SK-N-SH treated with all-trans-retinoic acid at 6 μM for 48 hours (cell line): ENCODE measurements around the gene CACNA1I.

Experiments
- ATAC-seq: fragments of 200-7000 bp; cut with Tn5 transposase; 3 replicates; pipeline ENCODE4 v1.9.1; 2020; ENCODE audit warnings: mild to moderate bottlenecking, moderate library complexity
- ARNTL ChIP-seq: fragments of 450-650 bp; formaldehyde crosslinking; IDR thresholded peaks from 2 replicates; pipeline ENCODE4 v1.5.0; 2020; ENCODE audit warnings: low read depth, mild to moderate bottlenecking, moderate library complexity, borderline replicate concordance
- CSDC2 ChIP-seq: fragments of 250-450 bp; sonication (Bioruptor Pico); IDR thresholded peaks from 2 replicates; pipeline ENCODE4 v1.5.0; 2020; ENCODE audit warnings: mild to moderate bottlenecking, moderate library complexity
- CSRNP3 ChIP-seq: fragments of 250-450 bp; sonication (Bioruptor Pico); IDR thresholded peaks from 2 replicates; pipeline ENCODE4 v1.5.1; 2021; ENCODE audit warnings: mild to moderate bottlenecking, moderate library complexity
- ESRRG ChIP-seq: fragments of 250-450 bp; sonication (Bioruptor Pico); IDR thresholded peaks from 2 replicates; pipeline ENCODE4 v1.6.1; 2021; ENCODE audit warnings: mild to moderate bottlenecking
- GLIS3 ChIP-seq: fragments of 250-450 bp; sonication (Bioruptor Pico); IDR thresholded peaks from 2 replicates; pipeline ENCODE4 v1.5.0; 2020; ENCODE audit warnings: mild to moderate bottlenecking, moderate library complexity
- ISL1 ChIP-seq: fragments of 250-450 bp; sonication (Bioruptor Pico); IDR thresholded peaks from 2 replicates; pipeline ENCODE4 v2.1.2; 2022; ENCODE audit warnings: mild to moderate bottlenecking, moderate library complexity
- OSR1 ChIP-seq: fragments of 250-450 bp; sonication (Bioruptor Pico); IDR thresholded peaks from 2 replicates; pipeline ENCODE4 v1.8.0; 2022; ENCODE audit warnings: moderate library complexity, mild to moderate bottlenecking, inconsistent platforms
- PATZ1 ChIP-seq: fragments of 250-450 bp; sonication (Bioruptor Pico); IDR thresholded peaks from 2 replicates; pipeline ENCODE4 v1.8.0; 2020; ENCODE audit warnings: mild to moderate bottlenecking, moderate library complexity, borderline replicate concordance
- PPARA ChIP-seq: fragments of 250-450 bp; sonication (Bioruptor Pico); IDR thresholded peaks from 2 replicates; pipeline ENCODE4 v1.5.0; 2020; ENCODE audit warnings: mild to moderate bottlenecking, borderline replicate concordance
- RARB ChIP-seq: fragments of 250-450 bp; sonication (Bioruptor Pico); IDR thresholded peaks from 2 replicates; pipeline ENCODE4 v1.8.0; 2021; ENCODE audit warnings: mild to moderate bottlenecking, moderate library complexity
- SNAI2 ChIP-seq: fragments of 250-450 bp; sonication (Bioruptor Pico); IDR thresholded peaks from 2 replicates; pipeline ENCODE4 v1.5.0; 2020; ENCODE audit warnings: mild to moderate bottlenecking, moderate library complexity
- TCF4 ChIP-seq: fragments of 250-450 bp; sonication (Bioruptor Pico); IDR thresholded peaks from 2 replicates; pipeline ENCODE4 v1.8.0; 2021; ENCODE audit warnings: mild to moderate bottlenecking, moderate library complexity, borderline replicate concordance
- TOX ChIP-seq: fragments of 250-450 bp; sonication (Bioruptor Pico); IDR thresholded peaks from 2 replicates; pipeline ENCODE4 v1.8.0; 2021; ENCODE audit warnings: mild to moderate bottlenecking, moderate library complexity, borderline replicate concordance
- ZC3H10 ChIP-seq: fragments of 250-450 bp; sonication (Bioruptor Pico); IDR thresholded peaks from 2 replicates; pipeline ENCODE4 v1.5.1; 2021; ENCODE audit warnings: mild to moderate bottlenecking, moderate library complexity
- ZFP3 ChIP-seq: fragments of 250-450 bp; sonication (Bioruptor Pico); IDR thresholded peaks from 2 replicates; pipeline ENCODE4 v1.5.0; 2020; ENCODE audit warnings: mild to moderate bottlenecking, moderate library complexity
- ZFP30 ChIP-seq: fragments of 450-650 bp; formaldehyde crosslinking; IDR thresholded peaks from 2 replicates; pipeline ENCODE4 v1.5.0; 2022; ENCODE audit warnings: mild to moderate bottlenecking, moderate library complexity
- ZNF565 ChIP-seq: fragments of 450-650 bp; formaldehyde crosslinking; conservative IDR thresholded peaks from 2 replicates; pipeline ENCODE4 v1.5.0; 2020; ENCODE audit warnings: low read depth, mild to moderate bottlenecking, moderate library complexity
- ZNF70 ChIP-seq: fragments of 450-650 bp; formaldehyde crosslinking; IDR thresholded peaks from 2 replicates; pipeline ENCODE4 v1.5.0; 2020; ENCODE audit warnings: mild to moderate bottlenecking, moderate library complexity
- TF ChIP-seq, protein P1 (sequence below): fragments of 250-450 bp; sonication (Bioruptor Pico); IDR thresholded peaks from 2 replicates; pipeline ENCODE4 v1.5.1; 2020; ENCODE audit warnings: low read depth, mild to moderate bottlenecking, moderate library complexity
- TF ChIP-seq, protein P2 (sequence below): fragments of 250-450 bp; sonication (Bioruptor Pico); IDR thresholded peaks from 2 replicates; pipeline ENCODE4 v1.8.0; 2021; ENCODE audit warnings: low read depth, mild to moderate bottlenecking, moderate library complexity, borderline replicate concordance

CACNA1I gene

GRCh38 chr22:39535831-39536449 is 34.6 kb upstream of the CACNA1I start:
- ATAC-seq = no peak
- TF ChIP-seq CSRNP3 (no peak), ZFP3 (no peak)
- TF ChIP-seq, all 23 proteins: peak for 0

GRCh38 chr22:39536711-39537110 is 33.8 kb upstream of the CACNA1I start:
- TF ChIP-seq ISL1 (CRISPR knock-in tag) (no peak), ZFP30 (CRISPR knock-in tag) (no peak)
- TF ChIP-seq, protein P1, sequence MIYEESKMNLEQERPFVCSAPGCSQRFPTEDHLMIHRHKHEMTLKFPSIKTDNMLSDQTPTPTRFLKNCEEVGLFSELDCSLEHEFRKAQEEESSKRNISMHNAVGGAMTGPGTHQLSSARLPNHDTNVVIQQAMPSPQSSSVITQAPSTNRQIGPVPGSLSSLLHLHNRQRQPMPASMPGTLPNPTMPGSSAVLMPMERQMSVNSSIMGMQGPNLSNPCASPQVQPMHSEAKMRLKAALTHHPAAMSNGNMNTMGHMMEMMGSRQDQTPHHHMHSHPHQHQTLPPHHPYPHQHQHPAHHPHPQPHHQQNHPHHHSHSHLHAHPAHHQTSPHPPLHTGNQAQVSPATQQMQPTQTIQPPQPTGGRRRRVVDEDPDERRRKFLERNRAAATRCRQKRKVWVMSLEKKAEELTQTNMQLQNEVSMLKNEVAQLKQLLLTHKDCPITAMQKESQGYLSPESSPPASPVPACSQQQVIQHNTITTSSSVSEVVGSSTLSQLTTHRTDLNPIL (CRISPR knock-in tag) = no peak
- no peak for ATAC-seq

DNA sequence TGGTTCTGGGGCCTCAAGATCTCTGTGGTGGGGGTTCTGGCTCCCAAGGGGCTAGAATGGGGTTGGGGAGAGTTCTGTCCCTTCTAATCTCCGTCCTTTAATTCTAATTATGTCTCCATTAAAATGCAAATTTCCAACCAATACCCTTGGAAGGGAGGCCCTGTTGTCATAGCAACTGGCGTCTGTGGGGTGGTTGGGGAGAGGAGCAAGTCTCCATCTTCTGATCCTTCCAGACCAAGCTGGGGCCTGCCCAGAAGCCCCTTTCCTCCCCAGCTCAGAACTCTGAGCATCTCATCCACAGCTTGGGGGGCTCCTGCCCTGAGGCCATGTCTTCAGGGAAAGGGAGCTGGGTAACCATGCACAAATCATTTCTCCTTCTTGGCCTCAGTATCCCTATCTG is 32.6 kb upstream of the CACNA1I start:
- TF ChIP-seq OSR1 (CRISPR knock-in tag) (no peak), CSRNP3 (no peak), CSDC2 (no peak), ESRRG (CRISPR knock-in tag) (no peak)
- ATAC-seq = no peak

- ATAC-seq = peak; percentile 84
- TF ChIP-seq ZNF565 (CRISPR knock-in tag) (no peak), ZNF70 (no peak)
- TF ChIP-seq, all 23 proteins: peak for 0
Observed at GRCh38 chr22:39543095-39543494, 27.5 kb upstream of the CACNA1I start.

DNA sequence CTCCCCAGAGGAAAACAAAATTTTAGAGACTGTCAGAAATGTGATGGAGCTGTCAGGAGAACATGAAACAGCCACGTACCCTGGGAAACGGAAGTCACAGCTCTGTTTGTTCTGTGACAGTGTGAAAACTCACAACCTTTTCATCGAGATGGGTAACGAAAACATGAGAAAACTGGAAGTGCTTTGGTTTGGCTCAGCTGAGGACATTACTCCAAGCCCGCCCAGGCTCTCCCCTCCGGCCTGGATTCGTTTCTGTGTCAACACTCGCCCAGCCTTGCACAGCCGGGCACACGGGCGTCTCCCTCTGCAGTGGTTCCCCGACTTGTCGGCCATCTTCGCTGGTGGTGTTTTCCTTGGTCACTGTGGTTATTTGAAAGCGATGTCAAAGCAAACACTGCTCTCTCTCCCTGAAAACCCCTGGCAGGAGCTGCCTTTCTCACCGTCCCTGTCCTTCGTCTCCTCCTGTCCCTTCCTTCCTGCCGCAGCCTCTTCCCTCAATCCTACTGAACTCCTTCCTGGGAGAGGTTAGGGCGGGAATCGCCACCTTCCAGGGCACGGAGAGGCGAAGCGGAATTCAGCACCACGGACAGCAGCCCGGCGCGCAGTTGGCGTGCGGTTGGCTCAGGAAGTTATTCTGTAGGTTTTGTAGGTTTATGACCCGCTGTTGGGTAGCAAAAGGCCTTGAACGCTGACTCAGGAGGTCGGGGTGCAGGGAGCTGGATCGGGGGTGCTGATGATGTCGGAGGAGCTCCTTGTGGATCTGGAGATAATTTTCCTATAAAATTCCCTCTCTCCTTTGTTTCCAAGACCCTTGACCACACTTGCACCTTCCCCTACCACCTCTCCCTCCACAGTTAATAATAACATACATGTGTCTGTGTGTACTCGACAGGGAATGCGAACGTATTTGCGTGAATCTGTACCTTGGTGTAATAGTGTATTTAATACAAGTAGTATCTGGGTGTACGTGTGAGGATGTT is 24.9 kb upstream of the CACNA1I start:
- no peak for ATAC-seq
- TF ChIP-seq GLIS3 = no peak
- no peak for TF ChIP-seq CSDC2
- TF ChIP-seq PATZ1 (CRISPR knock-in tag) = no peak
- no peak for TF ChIP-seq ESRRG (CRISPR knock-in tag)
- TF ChIP-seq ZFP3 = no peak
- TF ChIP-seq, protein P2, sequence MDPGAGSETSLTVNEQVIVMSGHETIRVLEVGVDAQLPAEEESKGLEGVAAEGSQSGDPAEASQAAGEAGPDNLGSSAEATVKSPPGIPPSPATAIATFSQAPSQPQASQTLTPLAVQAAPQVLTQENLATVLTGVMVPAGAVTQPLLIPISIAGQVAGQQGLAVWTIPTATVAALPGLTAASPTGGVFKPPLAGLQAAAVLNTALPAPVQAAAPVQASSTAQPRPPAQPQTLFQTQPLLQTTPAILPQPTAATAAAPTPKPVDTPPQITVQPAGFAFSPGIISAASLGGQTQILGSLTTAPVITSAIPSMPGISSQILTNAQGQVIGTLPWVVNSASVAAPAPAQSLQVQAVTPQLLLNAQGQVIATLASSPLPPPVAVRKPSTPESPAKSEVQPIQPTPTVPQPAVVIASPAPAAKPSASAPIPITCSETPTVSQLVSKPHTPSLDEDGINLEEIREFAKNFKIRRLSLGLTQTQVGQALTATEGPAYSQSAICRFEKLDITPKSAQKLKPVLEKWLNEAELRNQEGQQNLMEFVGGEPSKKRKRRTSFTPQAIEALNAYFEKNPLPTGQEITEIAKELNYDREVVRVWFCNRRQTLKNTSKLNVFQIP (CRISPR knock-in tag) = no peak
- no peak for TF ChIP-seq ZC3H10 (CRISPR knock-in tag)
- TF ChIP-seq SNAI2 (CRISPR knock-in tag) = no peak
- no peak for TF ChIP-seq ZNF565 (CRISPR knock-in tag)
- TF ChIP-seq RARB (CRISPR knock-in tag) = no peak
- no peak for TF ChIP-seq OSR1 (CRISPR knock-in tag)
- TF ChIP-seq TOX (CRISPR knock-in tag) = no peak
- no peak for TF ChIP-seq TCF4
- TF ChIP-seq ISL1 (CRISPR knock-in tag) = no peak
- no peak for TF ChIP-seq ZNF70
- no peak for TF ChIP-seq CSRNP3
- no peak for TF ChIP-seq ARNTL (CRISPR knock-in tag)
- TF ChIP-seq PPARA (CRISPR knock-in tag) = no peak
- TF ChIP-seq, protein P1 (CRISPR knock-in tag) = no peak
